ENCODE data around the gene CNTN5.

The CNTN5 gene

GRCh38 chr11:100094121-100094865, 1073.5 kb downstream of the CNTN5 start:
- no peak for DNase-seq (ENCODE audit: low read depth)
- no peak for TF ChIP-seq CTCF (IDR thresholded peaks at IDR 0.05; ENCODE audit: low read length, missing control alignments)
- no peak overlapping the region for H3K4me3 ChIP-seq (replicated peaks; ENCODE audit: low read depth, low read length)

GRCh38 chr11:100095809-100096208, 1075.1 kb downstream of the CNTN5 start:
- H3K4me3 ChIP-seq (replicated peaks; ENCODE audit: low read depth, low read length) = no peak overlapping the region
- no peak for DNase-seq (ENCODE audit: low read depth)
- no peak for TF ChIP-seq CTCF (IDR thresholded peaks at IDR 0.05; ENCODE audit: low read length, missing control alignments)

GRCh38 chr11:100098560-100098959, 1077.8 kb downstream of the CNTN5 start:
- no peak overlapping the region for H3K4me3 ChIP-seq (replicated peaks; ENCODE audit: low read depth, low read length)
- TF ChIP-seq CTCF (IDR thresholded peaks at IDR 0.05; ENCODE audit: low read length, missing control alignments) = no peak
- no peak for DNase-seq (ENCODE audit: low read depth)

GRCh38 chr11:100105255-100105981, 1084.7 kb downstream of the CNTN5 start:
- H3K4me3 ChIP-seq (replicated peaks; ENCODE audit: low read depth, low read length) = no peak overlapping the region
- TF ChIP-seq CTCF (IDR thresholded peaks at IDR 0.05; ENCODE audit: low read length, missing control alignments) = no peak
- no peak for DNase-seq (ENCODE audit: low read depth)

GRCh38 chr11:100105982-100106358, 1085.2 kb downstream of the CNTN5 start:
- no peak overlapping the region for H3K4me3 ChIP-seq (replicated peaks; ENCODE audit: low read depth, low read length)
- no peak for DNase-seq (ENCODE audit: low read depth)
- no peak for TF ChIP-seq CTCF (IDR thresholded peaks at IDR 0.05; ENCODE audit: low read length, missing control alignments)

GRCh38 chr11:100119176-100119575, 1098.4 kb downstream of the CNTN5 start:
- no peak for TF ChIP-seq CTCF (IDR thresholded peaks at IDR 0.05; ENCODE audit: low read length, missing control alignments)
- H3K4me3 ChIP-seq (replicated peaks; ENCODE audit: low read depth, low read length) = no peak overlapping the region
- DNase-seq (ENCODE audit: low read depth) = no peak

Measured in fibroblast of pulmonary artery (primary cell).